Naive thymus-derived CD8-positive, alpha-beta T cell (primary cell): ENCODE measurements around the gene DCAF15. TPM values are rescaled to one million over a fixed set of nuclear protein-coding genes. Genes with fewer than 3 reads are reported as not detected.

Experiments used
- ATAC-seq, 2 donors: fragments of 150-1000 bp; cut with Tn5 transposase in 1 of 2; sonication (Bioruptor Pico), chemical (Tn5 transposase) in 1 of 2; 1 replicate in 1 of 2; 2 replicates in 1 of 2; pipeline ENCODE4 v1.10.0; 2021; ENCODE audit warnings: mild to moderate bottlenecking in 2 of 2, moderate library complexity in 2 of 2
- POLR2A ChIA-PET: fragments of 350-600 bp; sonication (Branson Sonifier 250); formaldehyde crosslinking; loops from one replicate; lab custom pipeline; 2021; ENCODE audit warnings: antibody characterized with exemption; lab: Charles Lee
- DNase-seq, 10 donors: peaks; one replicate each; pipeline versions ENCODE4 v3.0.0 to v3.0.0-alpha.2; 2020 to 2022
- H3K27ac Mint-ChIP-seq, 10 donors: one replicate each; pipeline ENCODE4 v1.8.0; 2020 to 2022; ENCODE audit warnings: mild to moderate bottlenecking in 10 of 10, mixed read lengths in 10 of 10, moderate library complexity in 4 of 10, inconsistent platforms in 1 of 10
- H3K27me3 Mint-ChIP-seq, 5 donors: one replicate each; pipeline ENCODE4 v1.8.0; 2021 to 2022; ENCODE audit warnings: mixed read lengths in 5 of 5
- H3K36me3 Mint-ChIP-seq, 3 donors: one replicate each; pipeline ENCODE4 v1.8.0; 2020 to 2022; ENCODE audit warnings: mixed read lengths in 3 of 3, mild to moderate bottlenecking in 2 of 3, inconsistent platforms in 1 of 3
- H3K4me1 Mint-ChIP-seq, 4 donors: one replicate each; pipeline ENCODE4 v1.8.0; 2021 to 2022; ENCODE audit warnings: mixed read lengths in 4 of 4
- H3K4me3 Mint-ChIP-seq, 10 donors: one replicate each; pipeline ENCODE4 v1.8.0; 2020 to 2022; ENCODE audit warnings: mild to moderate bottlenecking in 10 of 10, mixed read lengths in 10 of 10, moderate library complexity in 6 of 10, inconsistent platforms in 1 of 10
- H3K9me3 Mint-ChIP-seq, 9 donors: one replicate each; pipeline ENCODE4 v1.8.0; 2020 to 2022; ENCODE audit warnings: mixed read lengths in 9 of 9, mild to moderate bottlenecking in 3 of 9, inconsistent platforms in 1 of 9, moderate library complexity in 1 of 9
- polyA plus RNA-seq, 3 donors: library from polyadenylated mRNA; unstranded; fragments of 300-500 nt; fragmentation: Illumina TruSeq; gene quantifications; one replicate each; pipeline ENCODE4 v1.2.3, GENCODE V29; 2021
- total RNA-seq, 8 experiments: library from RNA in 2 of 8; stranded (reverse) in 2 of 8; gene quantifications; one replicate each; pipeline ENCODE4 v1.2.3 and lab custom pipeline; 2021 to 2026

The DCAF15 gene
- 10 to 100 TPM; 93.5 to 93.6 TPM for total RNA-seq
- 1 to 10 TPM; 2.9 to 6.0 (median 3.4) TPM for polyA plus RNA-seq
- 50.6 to 104 (median 67.2) reads per million in 6 experiments for total RNA-seq (lab: John Stamatoyannopoulos, UW)

GRCh38 chr19:13952154-13952930, at the start of gene DCAF15:
DCAF15 (plus strand) TSS chr19:13952509; CDS start chr19:13952513, 4 bp downstream.
- H3K9me3 Mint-ChIP-seq = no peaks in the 10 kb centered on the region
- ATAC-seq = peak; percentile 96 to 97
- POLR2A ChIA-PET = interaction anchor here (0.5 to 5.3 kb wide), 22 partner anchors 8 to 569 kb away, joined by 3 to 65 read pairs (median 4); partner anchors contain the start of genes IL27RA, MISP3 and RFX1
- peak; percentile 93 to 100 (median 99) for DNase-seq
- H3K36me3 Mint-ChIP-seq = peaks cover 0 to 28% (median 2%) of the 10 kb centered on the region in 3 donors
- no peaks in the 10 kb centered on the region for H3K27me3 Mint-ChIP-seq
- H3K4me3 Mint-ChIP-seq = peak within 1 kb of the TSS; percentile 88 to 99 (median 93)
- H3K4me1 Mint-ChIP-seq = peaks cover 7 to 28% (median 25%) of the 10 kb centered on the region in 4 donors
- H3K27ac Mint-ChIP-seq = peak within 1 kb of the TSS; percentile 88 to 98 (median 96)

- H3K9me3 Mint-ChIP-seq = no peaks in the 10 kb centered on the region
- peak overlapping the region in 1 of 10 donors; percentile 54 for H3K4me3 Mint-ChIP-seq
- no peaks in the 10 kb centered on the region for H3K27me3 Mint-ChIP-seq
- POLR2A ChIA-PET = interaction anchor here (1.1 to 1.6 kb wide), 3 partner anchors 20 to 129 kb away, joined by 3 to 7 read pairs (median 6); partner anchors contain the start of gene IL27RA
- peaks cover 0 to 2% (median 0%) of the 10 kb centered on the region in 3 donors for H3K36me3 Mint-ChIP-seq
- peak overlapping the region in 3 of 10 donors; percentile 5 to 62 (median 11) for H3K27ac Mint-ChIP-seq
- ATAC-seq = no peak
- H3K4me1 Mint-ChIP-seq = peaks cover 8 to 26% (median 20%) of the 10 kb centered on the region in 4 donors
- DNase-seq = peak in 3 of 10 donors; percentile 28 to 40 (median 34)
Observed at GRCh38 chr19:13902993-13903555, 49.2 kb upstream of the DCAF15 start.

- H3K4me3 Mint-ChIP-seq = peak within 1 kb of the TSS; percentile 80 to 89 (median 88)
- peaks cover 8 to 26% (median 20%) of the 10 kb centered on the region in 4 donors for H3K4me1 Mint-ChIP-seq
- peaks cover 0 to 15% (median 1%) of the 10 kb centered on the region in 3 donors for H3K36me3 Mint-ChIP-seq
- ATAC-seq = peak; percentile 98 to 99
- no peaks in the 10 kb centered on the region for H3K27me3 Mint-ChIP-seq
- H3K27ac Mint-ChIP-seq = peak within 1 kb of the TSS; percentile 60 to 95 (median 90)
- DNase-seq = peak; percentile 88 to 96 (median 93)
- H3K9me3 Mint-ChIP-seq = no peaks in the 10 kb centered on the region
- POLR2A ChIA-PET = interaction anchor here (0.6 to 1.8 kb wide), 7 partner anchors 13 to 125 kb away, joined by 3 to 7 read pairs (median 4); partner anchors contain the start of genes IL27RA and RFX1
Observed at GRCh38 chr19:13905634-13906520, 46.4 kb upstream of the DCAF15 start, which contains the start of the genes BRME1 and CC2D1A. BRME1 (minus strand) TSS chr19:13906117; CDS start chr19:13904892, 1,225 bp downstream. CC2D1A (plus strand) TSS chr19:13906201; CDS start chr19:13906442, 241 bp downstream.

- ATAC-seq = peak; percentile 43 to 49
- peaks cover 8 to 26% (median 20%) of the 10 kb centered on the region in 4 donors for H3K4me1 Mint-ChIP-seq
- peaks cover 0 to 19% (median 3%) of the 10 kb centered on the region in 3 donors for H3K36me3 Mint-ChIP-seq
- POLR2A ChIA-PET = interaction anchor here (0.6 to 1.8 kb wide), 5 partner anchors 13 to 125 kb away, joined by 3 to 7 read pairs (median 4); partner anchors contain the start of genes IL27RA and RFX1
- DNase-seq = peak in 2 of 10 donors; percentile 31 to 69
- peak overlapping the region in 9 of 10 donors; percentile 36 to 86 (median 74) for H3K27ac Mint-ChIP-seq
- H3K9me3 Mint-ChIP-seq = no peaks in the 10 kb centered on the region
- peak overlapping the region; percentile 75 to 89 (median 82) for H3K4me3 Mint-ChIP-seq
- H3K27me3 Mint-ChIP-seq = no peaks in the 10 kb centered on the region
Observed at GRCh38 chr19:13906521-13906904, 45.8 kb upstream of the DCAF15 start.

- DNase-seq (no peak), ATAC-seq (no peak)
- H3K9me3 Mint-ChIP-seq = no peaks in the 10 kb centered on the region
- H3K4me1 Mint-ChIP-seq = peaks cover 8 to 26% (median 20%) of the 10 kb centered on the region in 4 donors
- POLR2A ChIA-PET = interaction anchor here (0.6 to 1.8 kb wide), 5 partner anchors 14 to 124 kb away, joined by 3 to 7 read pairs (median 4); partner anchors contain the start of genes IL27RA and RFX1
- no peaks in the 10 kb centered on the region for H3K27me3 Mint-ChIP-seq
- H3K27ac Mint-ChIP-seq = peak overlapping the region in 9 of 10 donors; percentile 36 to 86 (median 74)
- peak overlapping the region; percentile 75 to 89 (median 82) for H3K4me3 Mint-ChIP-seq
- peaks cover 0 to 22% (median 6%) of the 10 kb centered on the region in 3 donors for H3K36me3 Mint-ChIP-seq
Observed at GRCh38 chr19:13906910-13907309, 45.4 kb upstream of the DCAF15 start.

- H3K36me3 Mint-ChIP-seq = peaks cover 0 to 33% (median 7%) of the 10 kb centered on the region in 3 donors
- H3K4me1 Mint-ChIP-seq = peaks cover 8 to 22% (median 18%) of the 10 kb centered on the region in 4 donors
- ATAC-seq (no peak), DNase-seq (no peak)
- peak overlapping the region in 1 of 10 donors; percentile 48 for H3K4me3 Mint-ChIP-seq
- POLR2A ChIA-PET = no interaction called here
- H3K27ac Mint-ChIP-seq = no peak overlapping the region
- no peaks in the 10 kb centered on the region for H3K9me3 Mint-ChIP-seq
- H3K27me3 Mint-ChIP-seq = no peaks in the 10 kb centered on the region
Observed at GRCh38 chr19:13908674-13909073, 43.6 kb upstream of the DCAF15 start.

- peak overlapping the region in 1 of 10 donors; percentile 75 for H3K27ac Mint-ChIP-seq
- POLR2A ChIA-PET = no interaction called here
Observed at GRCh38 chr19:13909430-13909829, 42.9 kb upstream of the DCAF15 start.

GRCh38 chr19:13913352-13913751, 39.0 kb upstream of the DCAF15 start:
- Mint-ChIP-seq H3K27me3 (no peaks in the 10 kb centered on the region), H3K9me3 (no peaks in the 10 kb centered on the region), H3K36me3 (peaks cover 0 to 64% (median 10%) of the 10 kb centered on the region in 3 donors), H3K4me1 (no peaks in the 10 kb centered on the region), H3K27ac (no peak overlapping the region), H3K4me3 (no peak overlapping the region)
- no peak for ATAC-seq
- POLR2A ChIA-PET = no interaction called here
- DNase-seq = no peak

More at GRCh38 chr19:13909430-13909829, 42.9 kb upstream of the DCAF15 start:
- H3K36me3 Mint-ChIP-seq = peaks cover 0 to 37% (median 7%) of the 10 kb centered on the region in 3 donors
- no peaks in the 10 kb centered on the region for H3K27me3 Mint-ChIP-seq
- ATAC-seq = no peak
- H3K4me1 Mint-ChIP-seq = peaks cover 8 to 21% (median 18%) of the 10 kb centered on the region in 4 donors
- no peaks in the 10 kb centered on the region for H3K9me3 Mint-ChIP-seq
- no peak for DNase-seq
- H3K4me3 Mint-ChIP-seq = no peak overlapping the region

GRCh38 chr19:13914777-13915176, 37.5 kb upstream of the DCAF15 start:
- H3K27me3 Mint-ChIP-seq = no peaks in the 10 kb centered on the region
- H3K4me1 Mint-ChIP-seq = no peaks in the 10 kb centered on the region
- no peak for DNase-seq
- no peak overlapping the region for H3K4me3 Mint-ChIP-seq
- POLR2A ChIA-PET = no interaction called here
- peaks cover 0 to 65% (median 10%) of the 10 kb centered on the region in 3 donors for H3K36me3 Mint-ChIP-seq
- no peak for ATAC-seq
- no peak overlapping the region for H3K27ac Mint-ChIP-seq
- no peaks in the 10 kb centered on the region for H3K9me3 Mint-ChIP-seq

GRCh38 chr19:13917888-13918406, 34.4 kb upstream of the DCAF15 start:
- H3K4me3 Mint-ChIP-seq = no peak overlapping the region
- peaks cover 0 to 4% (median 2%) of the 10 kb centered on the region in 4 donors for H3K4me1 Mint-ChIP-seq
- peaks cover 0 to 63% (median 23%) of the 10 kb centered on the region in 3 donors for H3K36me3 Mint-ChIP-seq
- POLR2A ChIA-PET = no interaction called here
- no peaks in the 10 kb centered on the region for H3K27me3 Mint-ChIP-seq
- no peak for ATAC-seq
- no peak for DNase-seq
- no peak overlapping the region for H3K27ac Mint-ChIP-seq
- H3K9me3 Mint-ChIP-seq = peaks cover 0 to 3% (median 0%) of the 10 kb centered on the region in 9 donors
